NCI-H1436 treated with DMSO at 0.1 percent for 48 hours (cell line): ENCODE results near the gene PPP2R5D.
A peak's percentile ranks its signal among the peaks of the same experiment; 100 is the strongest.
"Not testable (repeated sequence)": the region's sequence is repeated elsewhere in the genome, so short reads cannot be mapped to it uniquely, and the experiment has no call there.

Source experiments
- DNase-seq: peaks from one replicate; lab custom pipeline; 2025; lab: John Stamatoyannopoulos, UW

The PPP2R5D gene

DNA sequence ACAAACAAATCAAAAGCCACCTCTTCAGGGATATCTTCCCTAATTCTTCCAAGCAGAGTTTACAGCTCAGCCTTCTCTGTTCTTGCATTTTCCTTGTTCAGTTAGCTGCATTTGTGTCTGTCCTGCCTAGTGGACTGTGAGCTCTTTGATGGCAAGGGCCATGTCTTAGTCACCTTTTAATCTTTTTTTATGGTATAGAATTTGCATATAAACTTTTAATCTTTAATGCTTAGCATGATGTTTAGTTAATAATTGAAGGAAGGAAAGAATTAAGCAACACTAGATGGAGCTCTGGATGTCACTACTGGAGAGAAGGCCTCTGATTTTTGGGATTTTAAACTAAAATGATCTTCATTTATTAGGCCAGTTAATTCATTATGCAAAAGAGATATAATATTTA lies 12.1 kb downstream of the PPP2R5D start:
- no peak for DNase-seq

DNA sequence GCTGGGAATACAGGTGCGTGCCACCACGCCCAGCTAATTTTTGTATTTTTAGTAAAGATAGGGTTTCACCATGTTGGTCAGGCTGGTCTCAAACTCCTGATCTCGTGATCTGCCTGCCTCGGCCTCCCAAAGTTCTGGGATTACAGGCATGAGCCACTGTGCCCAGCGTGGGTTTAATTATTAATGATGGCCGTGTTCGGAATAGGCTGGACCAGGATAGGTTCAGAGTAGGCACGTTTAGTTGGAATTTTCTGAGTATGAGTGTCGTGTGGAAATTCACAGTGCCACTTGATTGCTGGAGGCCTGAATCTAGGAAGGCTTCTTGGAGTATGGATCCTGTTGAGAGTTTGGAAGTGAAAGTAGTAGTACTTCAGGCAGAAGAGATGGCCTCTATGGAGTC lies 13.8 kb downstream of the PPP2R5D start:
- DNase-seq, result not testable (repeated sequence)

DNA sequence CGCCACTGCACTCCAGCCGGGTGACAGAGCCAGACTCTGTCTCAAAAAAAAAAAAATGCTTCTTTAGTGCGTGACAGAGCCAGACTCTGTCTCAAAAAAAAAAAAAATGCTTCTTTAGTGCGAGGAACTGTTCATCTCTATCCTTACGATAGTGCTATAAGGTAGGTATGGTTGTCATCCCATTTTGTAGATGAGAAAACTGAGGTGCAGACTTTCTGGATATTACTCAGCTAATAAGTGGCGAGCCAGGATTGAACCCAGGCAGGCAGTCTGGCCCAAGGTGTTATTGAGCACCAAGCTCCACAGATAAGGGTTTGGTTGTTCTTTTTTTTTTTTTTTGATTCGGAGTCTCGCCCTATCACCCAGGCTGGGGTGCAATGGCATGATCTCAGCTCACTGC lies 17.5 kb downstream of the PPP2R5D start:
- no peak for DNase-seq

- DNase-seq, result no peak
Observed at GRCh38 chr6:43005844-43006243, 21.5 kb downstream of the PPP2R5D start.

DNA sequence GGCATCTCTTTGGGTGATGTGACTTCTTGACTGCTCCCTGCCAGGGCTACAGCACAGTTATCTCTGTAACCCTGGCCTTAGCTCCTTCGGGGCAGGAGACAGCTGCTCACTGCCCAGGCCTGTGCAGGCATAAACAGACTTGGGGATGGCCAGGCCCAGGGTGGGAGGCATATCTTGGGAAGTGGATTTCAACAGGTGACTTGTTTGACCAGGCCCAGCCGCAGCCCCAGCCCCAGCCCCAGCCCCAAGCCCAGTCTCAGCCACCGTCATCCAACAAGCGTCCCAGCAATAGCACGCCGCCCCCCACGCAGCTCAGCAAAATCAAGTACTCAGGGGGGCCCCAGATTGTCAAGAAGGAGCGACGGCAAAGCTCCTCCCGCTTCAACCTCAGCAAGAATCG lies 21.9 kb downstream of the PPP2R5D start:
- no peak for DNase-seq

DNA sequence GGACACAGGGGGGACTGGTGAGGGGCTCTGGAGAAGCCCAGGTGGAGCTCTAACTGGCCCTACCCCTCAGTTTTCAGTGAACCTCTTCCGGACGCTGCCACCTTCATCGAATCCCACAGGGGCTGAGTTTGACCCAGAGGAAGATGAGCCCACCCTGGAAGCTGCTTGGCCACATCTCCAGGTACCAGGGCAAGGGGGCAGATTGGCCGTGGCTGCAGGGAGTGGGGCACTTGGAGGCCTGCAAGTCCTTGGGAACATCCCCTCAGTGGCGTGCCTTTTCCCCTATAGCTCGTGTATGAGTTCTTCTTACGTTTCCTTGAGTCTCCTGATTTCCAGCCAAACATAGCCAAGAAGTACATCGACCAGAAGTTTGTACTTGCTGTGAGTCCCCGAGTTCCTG lies 22.8 kb downstream of the PPP2R5D start:
- no peak for DNase-seq

GRCh38 chr6:43009124-43009523 lies 24.8 kb downstream of the PPP2R5D start:
- DNase-seq, result no peak

DNA sequence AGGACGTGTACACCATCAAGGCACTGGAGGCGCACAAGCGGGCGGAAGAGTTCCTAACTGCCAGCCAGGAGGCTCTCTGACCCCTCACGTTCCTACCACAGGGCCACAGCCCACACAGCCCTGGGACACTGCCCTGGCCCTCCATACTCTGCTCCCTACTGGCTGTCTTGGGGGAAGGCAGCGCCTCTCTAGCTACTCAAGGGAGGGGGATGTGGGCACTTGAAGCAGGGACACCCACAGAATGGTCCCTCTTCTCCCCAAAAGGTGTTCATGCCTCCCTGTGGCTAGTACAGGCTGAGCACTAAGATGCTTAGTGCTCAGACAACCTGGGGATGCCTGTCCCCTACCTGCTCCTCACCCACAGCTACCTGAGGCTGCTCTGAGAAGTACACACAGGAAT lies 26.8 kb downstream of the PPP2R5D start:
- no peak for DNase-seq

DNA sequence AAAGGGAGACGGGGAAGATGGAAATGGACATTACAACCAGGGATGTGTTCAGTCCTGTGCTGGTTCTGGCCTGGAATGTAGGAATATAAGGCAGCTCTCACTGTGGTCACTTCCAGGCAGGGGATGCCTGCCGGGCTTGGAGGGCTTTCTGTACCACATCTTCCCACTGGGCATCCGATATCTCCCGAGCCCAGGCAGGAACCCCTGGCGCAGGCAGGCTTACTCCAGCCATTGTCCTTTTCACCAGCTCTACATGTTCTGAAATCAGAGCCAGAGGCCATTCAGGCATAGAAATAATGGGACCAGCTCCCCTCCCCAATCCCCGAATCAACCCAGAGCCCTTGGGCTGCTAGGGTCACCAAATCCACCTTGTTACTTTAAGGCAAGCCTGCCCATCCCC lies 28.0 kb downstream of the PPP2R5D start:
- no peak for DNase-seq

DNA sequence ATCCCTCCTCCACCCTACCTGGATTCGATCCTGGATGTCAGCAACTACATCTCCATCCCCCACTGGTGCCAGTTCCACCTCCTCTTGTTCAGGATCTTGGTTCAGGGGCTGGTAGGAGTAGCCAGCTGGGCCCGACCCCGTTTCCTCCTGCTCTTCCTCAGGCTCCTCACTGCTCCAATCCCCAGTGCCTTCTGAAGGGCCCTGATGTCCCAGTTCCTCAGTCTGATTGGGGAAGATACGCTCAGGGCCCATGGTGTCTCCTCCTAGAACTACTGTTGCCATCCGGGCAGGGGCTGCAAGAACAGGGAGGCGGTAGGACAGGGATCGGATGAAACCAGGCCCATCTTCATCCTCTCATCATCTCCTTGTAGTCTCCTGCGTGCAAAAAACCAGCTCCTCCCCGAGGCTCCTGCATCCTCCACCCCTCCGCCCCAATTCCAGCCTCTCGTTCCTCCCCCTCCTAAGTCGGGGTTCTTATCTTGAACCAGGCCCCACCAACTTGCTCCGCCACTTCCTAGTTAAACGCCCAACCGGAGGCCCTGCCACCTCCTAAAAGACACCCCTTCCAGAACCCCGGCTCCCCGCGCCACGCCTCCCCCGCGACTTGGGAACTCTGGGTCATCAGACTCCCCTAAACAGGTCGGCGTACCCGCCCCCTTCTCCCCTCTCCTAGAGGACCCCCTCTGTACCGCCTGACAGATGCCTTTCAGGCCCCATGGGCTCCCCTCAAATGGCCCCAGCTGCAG lies 28.9 kb downstream of the PPP2R5D start:
- no peak for DNase-seq

- peak; percentile 99 for DNase-seq
Observed at GRCh38 chr6:43013843-43014433, 29.6 kb downstream of the PPP2R5D start, which contains the start of the genes KLHDC3 and MEA1. Gene KLHDC3 (plus strand): TSS chr6:43014249. CDS start chr6:43017193, 2,944 bp downstream. Gene MEA1 (minus strand): TSS chr6:43013946. CDS start chr6:43013813, 133 bp downstream.

GRCh38 chr6:43014434-43014909 lies 30.1 kb downstream of the PPP2R5D start:
- DNase-seq, result no peak

GRCh38 chr6:43016176-43016942 lies 32.0 kb downstream of the PPP2R5D start:
- no peak for DNase-seq

- DNase-seq, result no peak
Observed at GRCh38 chr6:43016943-43017334, 32.6 kb downstream of the PPP2R5D start.

GRCh38 chr6:43019152-43019551 lies 34.8 kb downstream of the PPP2R5D start:
- DNase-seq, result no peak

- DNase-seq, result no peak
Observed at GRCh38 chr6:43020052-43020705, 35.8 kb downstream of the PPP2R5D start.

- DNase-seq, result no peak
Observed at GRCh38 chr6:43020847-43021246, 36.5 kb downstream of the PPP2R5D start.

DNA sequence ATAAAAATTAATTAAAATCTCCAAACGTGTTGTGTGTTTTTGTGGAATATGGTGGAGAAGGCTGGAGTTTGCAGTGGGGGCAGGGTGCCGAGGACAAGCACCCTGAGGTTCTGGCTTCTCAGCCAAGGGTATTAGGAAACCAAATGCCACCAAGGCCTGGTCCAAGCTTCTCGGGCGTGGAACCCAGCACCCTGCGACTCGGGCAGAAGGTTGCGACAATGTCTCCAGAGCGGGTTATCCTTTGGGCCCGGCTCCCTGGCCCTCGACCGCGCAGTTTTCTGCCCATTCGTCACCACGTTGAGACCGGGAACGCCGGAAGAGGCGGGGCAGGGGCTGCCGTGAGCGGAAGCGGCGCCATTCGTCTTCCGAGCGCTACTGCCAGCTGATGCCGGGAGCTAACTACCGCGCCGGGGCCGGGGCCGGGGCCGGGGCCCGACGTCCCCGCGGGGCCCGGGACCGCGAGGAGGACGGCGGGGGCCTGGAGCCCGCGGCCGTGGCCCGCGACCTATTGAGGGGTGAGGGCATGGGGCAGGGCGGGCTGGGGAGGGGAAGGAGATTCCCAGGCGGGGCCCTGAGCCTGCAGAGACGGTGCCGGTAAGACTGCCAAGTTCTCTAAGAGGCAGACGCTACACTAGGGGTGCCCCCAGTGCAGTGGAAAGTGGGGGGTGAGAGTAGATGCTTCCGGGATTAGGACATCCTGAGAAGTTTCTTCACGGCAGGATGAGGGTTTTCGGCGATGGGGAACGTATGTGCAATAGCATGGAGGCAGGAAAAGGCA lies 37.1 kb downstream of the PPP2R5D start, which contains the start of gene RRP36:
Gene RRP36 (plus strand): TSS at position 354 of the 778 bp plus-strand sequence. CDS start 32 bp downstream, at position 386.
- DNase-seq, result no peak

DNA sequence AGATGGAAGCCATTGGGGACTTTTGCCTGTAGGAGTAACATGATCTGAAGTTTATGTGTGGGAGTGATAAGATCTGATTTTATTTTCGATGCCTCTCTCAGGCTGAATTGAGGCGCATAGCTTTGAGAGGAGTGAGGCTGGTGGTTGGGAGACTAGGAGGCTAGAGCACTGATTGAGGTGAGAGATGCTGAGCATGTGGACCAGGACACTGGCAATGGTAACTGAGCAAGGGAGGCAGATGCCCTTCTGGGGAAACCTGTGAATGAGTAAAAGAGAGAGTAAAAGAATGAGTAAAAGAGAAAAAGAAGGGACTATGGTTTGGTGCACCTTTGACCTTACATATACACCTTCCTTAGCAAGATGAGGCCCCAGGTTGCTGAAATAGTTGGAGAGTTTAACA lies 40.1 kb downstream of the PPP2R5D start:
- no peak for DNase-seq

DNA sequence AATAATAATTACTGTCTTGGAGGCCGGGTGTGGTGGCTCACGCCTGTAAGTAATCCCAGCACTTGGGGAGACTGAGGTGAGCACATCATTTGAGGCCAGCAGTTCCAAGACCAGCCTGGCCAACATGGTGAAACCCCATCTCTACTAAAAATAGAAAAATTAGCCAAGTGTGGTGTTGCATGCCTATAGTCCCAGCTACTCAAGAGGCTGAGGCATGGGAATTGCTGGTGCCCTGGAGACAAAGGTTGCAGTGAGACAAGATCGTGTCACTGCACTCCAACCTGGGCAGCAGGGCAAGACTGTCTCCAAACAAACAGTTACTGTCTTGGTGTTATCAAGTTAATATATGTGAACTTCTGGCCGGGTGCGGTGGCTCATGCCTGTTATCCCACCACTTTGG lies 42.0 kb downstream of the PPP2R5D start:
- DNase-seq, result no peak

DNA sequence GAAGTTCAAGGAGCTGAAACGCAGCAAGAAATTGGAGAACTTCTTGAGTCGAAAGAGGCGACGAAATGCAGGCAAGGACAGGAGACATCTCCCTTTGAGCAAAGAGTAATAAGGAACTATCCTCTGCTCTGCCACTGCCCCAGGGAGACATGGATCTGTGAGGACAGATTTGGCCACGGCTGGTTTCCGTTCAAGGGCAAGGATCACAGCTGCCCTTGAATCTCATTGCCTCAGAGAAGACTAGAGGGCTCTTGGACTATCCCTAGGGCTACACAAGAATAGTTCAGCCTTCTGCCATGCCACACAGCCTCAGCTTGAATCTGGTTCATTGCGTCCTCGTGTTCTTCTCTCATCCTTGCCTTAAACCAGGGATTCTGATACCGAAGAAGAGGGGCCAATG lies 44.8 kb downstream of the PPP2R5D start:
- no peak for DNase-seq
